Measurements from ENCODE around the gene HTR3B. TPM values are rescaled to one million over a fixed set of nuclear protein-coding genes. Genes with fewer than 3 reads are reported as not detected.

The HTR3B gene
- total RNA-seq, 1 experiment from 2014 or later, result not detected

DNA sequence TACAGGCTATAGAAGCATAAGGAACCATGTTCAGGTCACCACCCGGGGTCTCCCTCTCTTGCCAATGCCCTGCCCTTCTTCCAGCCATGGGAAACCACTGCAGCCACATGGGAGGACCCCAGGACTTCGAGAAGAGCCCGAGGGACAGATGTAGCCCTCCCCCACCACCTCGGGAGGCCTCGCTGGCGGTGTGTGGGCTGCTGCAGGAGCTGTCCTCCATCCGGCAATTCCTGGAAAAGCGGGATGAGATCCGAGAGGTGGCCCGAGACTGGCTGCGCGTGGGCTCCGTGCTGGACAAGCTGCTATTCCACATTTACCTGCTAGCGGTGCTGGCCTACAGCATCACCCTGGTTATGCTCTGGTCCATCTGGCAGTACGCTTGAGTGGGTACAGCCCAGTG lies 84.8 kb downstream of the HTR3B start:
- H3K56ac ChIP-seq (ENCODE audit: insufficient read length, low read depth, low read length), result no peak overlapping the region
- no peaks in the 10 kb centered on the region for H3K79me1 ChIP-seq (ENCODE audit: insufficient read depth, low read depth, low read length, poor library complexity, severe bottlenecking)
- H3K27ac Mint-ChIP-seq, result no peak overlapping the region
- H2BK12ac ChIP-seq (ENCODE audit: insufficient read length, low read depth, low read length), result no peak overlapping the region
- TF ChIP-seq CTCF (conservative IDR thresholded peaks at IDR 0.05), result no peak
- no peaks in the 10 kb centered on the region for H3K27me3 ChIP-seq (ENCODE audit: insufficient read depth, low read length)
- H3K27ac ChIP-seq (ENCODE audit: insufficient read length, low read depth, low read length), result no peak overlapping the region
- H3K23me2 ChIP-seq (ENCODE audit: insufficient read length, low read depth, low read length, poor library complexity, severe bottlenecking), result no peaks in the 10 kb centered on the region
- no peak overlapping the region for H3K18ac ChIP-seq (ENCODE audit: insufficient read length, low read depth, low read length)
- no peak overlapping the region for H4K8ac ChIP-seq (replicated peaks; ENCODE audit: insufficient read length, low read depth, low read length)
- no peak overlapping the region for H2AK5ac ChIP-seq (ENCODE audit: insufficient read length, low read length)
- H3K9me3 Mint-ChIP-seq, result no peaks in the 10 kb centered on the region; a peak in 1 of 5 replicates
- H3K23ac ChIP-seq (ENCODE audit: insufficient read length, low read depth, low read length), result no peak overlapping the region
- no peak overlapping the region for H2BK5ac ChIP-seq (ENCODE audit: insufficient read length, low read length)
- no CpG with 5 or more reads among the region's 15 CpGs for WGBS (ENCODE audit: extremely low coverage, insufficient read length, low lambda C conversion rate)
- no peak for DNase-seq
- no peak overlapping the region for H3K14ac ChIP-seq (ENCODE audit: insufficient read depth, low read length)
- H3K4me2 ChIP-seq (ENCODE audit: insufficient read depth, insufficient read length, low read length), result no peak overlapping the region
- H2BK15ac ChIP-seq (ENCODE audit: low read depth, low read length), result no peak overlapping the region
- H3K4me3 Mint-ChIP-seq, result no peak overlapping the region
- H2BK20ac ChIP-seq (ENCODE audit: low read depth, low read length, poor library complexity, severe bottlenecking), result no peak overlapping the region
- H3K27me3 Mint-ChIP-seq (ENCODE audit: low read depth), result peaks cover 7% of the 10 kb centered on the region
- H4K91ac ChIP-seq (ENCODE audit: insufficient read length, low read depth, low read length), result no peak overlapping the region
- no peak overlapping the region for H3K4ac ChIP-seq (ENCODE audit: low read depth, low read length)
- H2BK120ac ChIP-seq (ENCODE audit: low read depth, low read length, poor library complexity, severe bottlenecking), result no peak overlapping the region
- no peaks in the 10 kb centered on the region for H3K36me3 Mint-ChIP-seq (ENCODE audit: insufficient read depth in 1 of 3, low read depth in 3 of 3)
- no peaks in the 10 kb centered on the region for H3K4me1 ChIP-seq (ENCODE audit: insufficient read depth, low read length)
- H2AFZ ChIP-seq (ENCODE audit: low read length), result no peak overlapping the region
- H3K79me2 ChIP-seq (ENCODE audit: insufficient read depth, low read length), result no peaks in the 10 kb centered on the region
- H3K9me3 ChIP-seq (ENCODE audit: control insufficient read depth, low read depth, low read length), result no peaks in the 10 kb centered on the region
- no peak overlapping the region for H3K9ac ChIP-seq (ENCODE audit: extremely low read depth, insufficient read length, low read length)
- H3K4me1 Mint-ChIP-seq, result peaks cover 25 to 32% of the 10 kb centered on the region in 2 experiments
- H4K5ac ChIP-seq (ENCODE audit: insufficient read length, low read depth, low read length), result no peak overlapping the region
- no peaks in the 10 kb centered on the region for H4K20me1 ChIP-seq (ENCODE audit: control insufficient read depth, insufficient read depth, insufficient read length)
- H3T11ph ChIP-seq (ENCODE audit: low read length), result no peak overlapping the region
